Measurements from ENCODE around the gene DKKL1. TPM values are rescaled to one million over a fixed set of nuclear protein-coding genes. Genes with fewer than 3 reads are reported as not detected.

The DKKL1 gene
- total RNA-seq, 1 donor from 2014 or later: 4.4 TPM

GRCh38 chr19:49343123-49343522 is 20.6 kb upstream of the DKKL1 start:
- Mint-ChIP-seq H3K9me3 (ENCODE audit: unreplicated experiment) (no peaks in the 10 kb centered on the region), H3K36me3 (ENCODE audit: unreplicated experiment) (peaks cover 55% of the 10 kb centered on the region), H3K4me3 (ENCODE audit: unreplicated experiment) (no peak overlapping the region), H3K27ac (ENCODE audit: unreplicated experiment) (no peak overlapping the region), H3K4me1 (ENCODE audit: unreplicated experiment) (peaks cover 3% of the 10 kb centered on the region), H3K27me3 (ENCODE audit: unreplicated experiment) (no peaks in the 10 kb centered on the region)
- no peak for DNase-seq (ENCODE audit: extremely low spot score, unreplicated experiment)
- no peak for TF ChIP-seq CTCF (IDR thresholded peaks at IDR 0.05)

GRCh38 chr19:49344505-49345423 is 18.9 kb upstream of the DKKL1 start:
- DNase-seq (ENCODE audit: extremely low spot score, unreplicated experiment): no peak
- H3K4me1 Mint-ChIP-seq (ENCODE audit: unreplicated experiment): peaks cover 3% of the 10 kb centered on the region
- no peak overlapping the region for H3K27ac Mint-ChIP-seq (ENCODE audit: unreplicated experiment)
- H3K9me3 Mint-ChIP-seq (ENCODE audit: unreplicated experiment): no peaks in the 10 kb centered on the region
- no peak for TF ChIP-seq CTCF (IDR thresholded peaks at IDR 0.05)
- peaks cover 64% of the 10 kb centered on the region for H3K36me3 Mint-ChIP-seq (ENCODE audit: unreplicated experiment)
- no peaks in the 10 kb centered on the region for H3K27me3 Mint-ChIP-seq (ENCODE audit: unreplicated experiment)
- H3K4me3 Mint-ChIP-seq (ENCODE audit: unreplicated experiment): no peak overlapping the region

DNA sequence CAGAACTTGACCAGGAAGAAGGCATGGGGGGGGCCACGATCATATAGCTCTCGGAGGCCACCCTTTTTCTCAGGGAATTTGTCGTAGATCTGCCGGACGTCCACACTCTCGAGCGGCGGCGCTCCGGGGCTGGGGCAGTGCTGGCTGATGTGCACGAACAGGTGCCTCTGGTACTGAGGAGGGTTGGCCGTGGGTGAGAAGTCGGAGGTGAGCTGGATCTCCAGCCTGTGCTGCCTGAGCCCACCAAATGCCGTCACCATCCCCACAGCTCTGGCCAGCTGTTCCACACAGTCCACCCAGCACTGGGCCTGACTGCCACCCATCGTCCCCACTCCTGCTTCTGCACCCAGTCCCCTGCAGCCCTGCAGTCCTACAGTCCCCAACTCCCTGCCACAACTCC is 16.5 kb upstream of the DKKL1 start:
- no peaks in the 10 kb centered on the region for H3K9me3 Mint-ChIP-seq (ENCODE audit: unreplicated experiment)
- TF ChIP-seq CTCF (IDR thresholded peaks at IDR 0.05): no peak
- no peaks in the 10 kb centered on the region for H3K4me1 Mint-ChIP-seq (ENCODE audit: unreplicated experiment)
- H3K36me3 Mint-ChIP-seq (ENCODE audit: unreplicated experiment): peaks cover 67% of the 10 kb centered on the region
- H3K27me3 Mint-ChIP-seq (ENCODE audit: unreplicated experiment): no peaks in the 10 kb centered on the region
- no peak overlapping the region for H3K27ac Mint-ChIP-seq (ENCODE audit: unreplicated experiment)
- no peak for DNase-seq (ENCODE audit: extremely low spot score, unreplicated experiment)
- no peak overlapping the region for H3K4me3 Mint-ChIP-seq (ENCODE audit: unreplicated experiment)

- Mint-ChIP-seq H3K27ac (ENCODE audit: unreplicated experiment) (no peak overlapping the region), H3K36me3 (ENCODE audit: unreplicated experiment) (peaks cover 64% of the 10 kb centered on the region), H3K9me3 (ENCODE audit: unreplicated experiment) (no peaks in the 10 kb centered on the region), H3K4me3 (ENCODE audit: unreplicated experiment) (no peak overlapping the region), H3K4me1 (ENCODE audit: unreplicated experiment) (no peaks in the 10 kb centered on the region), H3K27me3 (ENCODE audit: unreplicated experiment) (no peaks in the 10 kb centered on the region)
- no peak for DNase-seq (ENCODE audit: extremely low spot score, unreplicated experiment)
- TF ChIP-seq CTCF (IDR thresholded peaks at IDR 0.05): peak; percentile 8
These were observed 15.8 kb upstream of the DKKL1 start for GRCh38 chr19:49347835-49348234.

- TF ChIP-seq CTCF (IDR thresholded peaks at IDR 0.05): no peak
- no peaks in the 10 kb centered on the region for H3K9me3 Mint-ChIP-seq (ENCODE audit: unreplicated experiment)
- H3K27ac Mint-ChIP-seq (ENCODE audit: unreplicated experiment): no peak overlapping the region
- DNase-seq (ENCODE audit: extremely low spot score, unreplicated experiment): no peak
- H3K4me1 Mint-ChIP-seq (ENCODE audit: unreplicated experiment): no peaks in the 10 kb centered on the region
- H3K4me3 Mint-ChIP-seq (ENCODE audit: unreplicated experiment): no peak overlapping the region
- peaks cover 65% of the 10 kb centered on the region for H3K36me3 Mint-ChIP-seq (ENCODE audit: unreplicated experiment)
- H3K27me3 Mint-ChIP-seq (ENCODE audit: unreplicated experiment): no peaks in the 10 kb centered on the region
These were observed 15.1 kb upstream of the DKKL1 start for GRCh38 chr19:49348305-49349189.
